Measurements from ENCODE around the gene CBFA2T2.

CBFA2T2 gene

DNA sequence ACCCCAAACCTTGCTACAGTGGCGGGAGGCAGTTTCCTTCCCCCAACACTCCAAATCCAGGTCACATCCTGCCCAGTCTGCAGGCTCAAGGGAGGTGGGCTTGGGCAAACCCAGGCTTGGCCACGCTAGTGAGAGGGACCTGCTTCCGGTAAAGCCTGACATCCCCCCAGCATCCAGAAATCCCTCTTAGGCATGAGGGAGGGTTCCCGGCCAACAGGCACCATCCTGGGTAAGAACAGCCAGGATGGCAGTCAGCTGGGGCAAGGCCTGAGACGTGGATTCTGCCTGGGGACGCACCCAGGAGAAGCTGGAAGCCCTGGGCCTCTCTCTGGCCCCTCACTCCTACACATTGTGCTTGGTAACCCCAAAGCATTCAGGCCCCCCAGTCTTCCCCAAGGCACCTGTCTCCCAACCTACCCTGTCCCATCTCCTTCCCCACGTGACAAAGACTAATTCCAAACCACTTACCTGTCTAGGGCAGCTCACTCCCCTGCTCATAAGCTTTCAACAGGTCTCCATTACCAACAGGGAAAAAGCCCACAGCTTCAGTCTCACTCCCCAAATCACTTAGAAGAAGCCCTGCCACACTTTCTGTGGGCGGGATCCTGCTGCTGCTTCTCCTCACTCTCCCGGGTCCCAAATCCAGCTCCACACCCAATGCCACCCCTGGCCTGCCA lies 174.3 kb downstream of the CBFA2T2 start:
- in situ Hi-C loops (cut with MboI; ENCODE audit: low sequenced_read_pairs) = no loop called here

DNA sequence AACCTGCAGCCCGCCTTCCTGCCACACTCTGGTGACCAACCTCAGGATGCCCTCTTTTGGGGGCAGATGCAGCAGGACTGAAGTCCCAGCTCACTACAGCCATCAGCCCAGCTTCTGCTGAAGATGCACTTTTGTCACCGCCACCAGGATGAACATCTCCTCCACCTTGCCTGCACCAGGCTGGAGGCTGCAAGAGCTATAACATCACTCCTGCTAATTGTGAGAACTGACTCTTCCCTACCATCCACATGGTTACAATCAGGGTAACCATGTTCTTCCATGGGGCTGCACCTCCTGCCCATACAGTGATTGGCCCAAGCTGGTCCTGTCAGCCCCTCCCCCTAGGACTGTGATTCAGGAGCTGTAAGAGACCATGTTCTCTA lies 174.9 kb downstream of the CBFA2T2 start:
- in situ Hi-C loops (cut with MboI; ENCODE audit: low sequenced_read_pairs) = no loop called here

DNA sequence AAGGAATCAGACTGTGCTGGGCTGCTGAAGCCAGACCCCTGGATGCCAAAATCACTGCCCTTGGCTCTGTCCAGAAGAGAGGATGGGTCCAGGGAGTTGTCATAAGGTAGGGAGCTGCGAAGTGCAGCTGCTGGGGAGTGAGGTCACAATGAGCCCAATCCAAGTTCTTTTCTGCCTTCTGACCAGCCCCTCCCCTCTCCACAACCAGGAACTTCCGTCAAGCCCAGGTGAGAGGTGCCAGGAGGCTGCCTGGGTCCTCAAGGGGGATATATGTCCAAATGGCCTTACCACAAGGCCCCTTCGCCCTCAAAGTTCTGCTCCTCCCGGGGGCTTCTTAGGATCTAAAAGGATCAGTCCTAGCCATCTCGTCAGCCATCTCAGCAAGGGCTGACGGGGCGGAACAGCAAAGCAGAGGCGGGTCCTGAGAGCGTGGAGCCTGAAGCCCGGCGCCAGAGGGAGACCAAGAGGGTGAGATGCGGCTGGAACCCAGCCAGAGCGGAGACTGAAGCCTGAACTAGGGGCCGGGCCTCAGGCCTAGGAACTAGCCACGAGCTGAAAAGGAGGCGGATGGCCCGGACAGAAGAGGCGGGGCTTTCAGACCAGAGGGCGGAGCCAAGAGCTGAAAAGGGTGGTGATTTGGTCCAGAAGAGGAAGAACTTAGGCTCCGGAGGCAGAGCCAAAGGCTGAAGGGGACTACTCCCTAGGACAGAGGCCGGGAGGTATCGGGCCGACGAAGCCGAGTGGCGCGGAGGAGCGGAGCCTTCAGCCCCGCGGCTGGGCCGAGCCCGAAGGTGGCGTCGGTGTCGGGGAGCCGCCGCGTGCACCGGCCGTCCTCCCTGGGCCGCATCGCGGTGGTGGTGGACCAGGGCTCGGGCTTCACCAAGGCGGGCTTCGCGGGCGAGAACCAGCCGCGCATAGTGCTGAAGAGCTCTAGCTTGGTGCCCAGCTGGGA lies 176.7 kb downstream of the CBFA2T2 start, which contains the start of gene ACTL10:
Gene ACTL10, plus strand, starts transcription at position 651 of the 952 bp plus-strand sequence. CDS start 555 bp downstream, outside the sequence.
- in situ Hi-C loops (cut with MboI; ENCODE audit: low sequenced_read_pairs) = no loop called here

DNA sequence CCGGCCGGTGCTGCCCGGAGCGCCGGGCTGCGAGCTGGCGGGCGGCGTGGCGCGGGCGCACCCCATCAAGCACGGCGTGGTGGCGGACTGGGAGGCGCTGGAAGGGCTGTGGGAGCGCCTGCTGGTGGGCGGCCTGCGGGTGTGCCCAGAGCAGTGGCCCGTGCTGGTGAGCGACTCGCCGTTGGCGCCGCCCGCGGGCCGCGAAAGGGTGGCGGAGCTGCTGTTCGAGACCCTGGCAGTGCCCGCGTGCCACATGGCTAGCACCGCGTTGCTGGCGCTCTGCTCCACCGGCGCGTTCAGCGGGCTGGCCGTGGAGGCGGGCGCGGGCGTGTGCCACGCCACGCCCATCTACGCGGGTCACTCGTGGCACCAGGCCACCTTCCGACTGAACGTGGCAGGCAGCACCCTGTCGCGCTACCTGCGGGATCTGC lies 177.4 kb downstream of the CBFA2T2 start:
- in situ Hi-C loops (cut with MboI; ENCODE audit: low sequenced_read_pairs) = no loop called here

DNA sequence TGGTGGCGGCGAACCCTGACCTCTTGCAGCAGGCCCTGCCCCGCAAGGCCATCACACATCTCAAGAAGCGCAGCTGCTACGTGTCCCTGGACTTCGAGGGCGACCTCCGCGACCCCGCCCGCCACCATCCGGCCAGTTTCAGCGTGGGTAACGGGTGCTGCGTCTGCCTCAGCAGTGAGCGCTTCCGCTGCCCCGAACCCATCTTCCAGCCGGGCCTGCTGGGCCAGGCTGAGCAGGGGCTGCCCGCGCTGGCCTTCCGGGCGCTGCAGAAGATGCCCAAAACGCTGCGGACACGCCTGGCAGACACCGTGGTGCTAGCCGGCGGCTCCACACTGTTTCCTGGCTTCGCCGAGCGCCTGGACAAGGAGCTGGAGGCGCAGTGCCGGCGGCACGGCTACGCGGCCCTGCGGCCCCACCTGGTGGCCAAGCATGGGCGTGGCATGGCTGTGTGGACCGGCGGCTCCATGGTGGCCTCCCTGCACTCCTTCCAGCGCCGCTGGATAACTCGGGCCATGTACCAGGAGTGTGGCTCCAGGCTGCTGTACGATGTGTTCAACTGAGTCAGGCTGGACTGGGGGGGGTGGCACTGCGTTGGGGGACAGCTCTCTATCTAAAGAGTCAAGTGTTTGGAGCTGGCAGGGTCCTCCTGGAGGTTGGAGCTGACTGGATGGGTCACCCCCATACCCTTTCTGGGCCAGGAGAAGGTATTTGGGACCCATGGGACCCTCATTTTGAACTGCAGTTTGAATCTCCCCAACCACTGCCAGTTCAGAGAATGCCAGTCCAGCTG lies 178.0 kb downstream of the CBFA2T2 start:
- in situ Hi-C loops (cut with MboI; ENCODE audit: low sequenced_read_pairs) = no loop called here

DNA sequence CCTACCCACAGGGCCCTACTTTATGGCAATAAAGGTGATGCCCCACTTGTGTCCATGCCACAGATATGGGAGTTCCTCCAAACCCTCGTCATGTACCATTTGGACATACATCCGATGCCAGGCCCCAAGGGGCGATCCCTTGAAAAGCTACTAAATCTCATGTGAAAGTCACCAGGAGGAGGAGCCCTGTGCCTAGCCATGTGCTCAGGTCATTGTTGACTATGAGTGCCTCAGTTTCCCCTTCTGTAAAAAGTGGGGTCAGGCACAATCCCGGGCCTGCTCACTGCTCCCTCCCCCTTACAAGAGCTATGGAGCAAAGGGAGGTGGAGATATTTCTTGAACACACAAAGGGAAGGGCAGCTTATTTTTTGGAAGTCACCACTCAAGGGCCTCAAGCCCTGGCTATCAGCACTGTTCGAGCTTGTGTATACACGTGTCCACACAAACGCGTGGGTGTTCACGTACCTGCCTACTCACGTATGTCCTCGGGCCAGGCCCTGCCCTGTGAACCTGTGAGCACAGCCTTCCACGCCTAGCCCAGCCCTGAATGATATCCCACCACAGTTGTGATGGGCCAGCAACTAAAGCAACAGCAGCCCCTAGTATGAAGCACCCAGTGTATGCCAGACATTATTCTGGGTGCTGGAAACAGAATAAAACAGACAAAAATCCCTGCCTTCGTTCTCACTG lies 178.7 kb downstream of the CBFA2T2 start:
- in situ Hi-C loops (cut with MboI; ENCODE audit: low sequenced_read_pairs) = no loop called here

DNA sequence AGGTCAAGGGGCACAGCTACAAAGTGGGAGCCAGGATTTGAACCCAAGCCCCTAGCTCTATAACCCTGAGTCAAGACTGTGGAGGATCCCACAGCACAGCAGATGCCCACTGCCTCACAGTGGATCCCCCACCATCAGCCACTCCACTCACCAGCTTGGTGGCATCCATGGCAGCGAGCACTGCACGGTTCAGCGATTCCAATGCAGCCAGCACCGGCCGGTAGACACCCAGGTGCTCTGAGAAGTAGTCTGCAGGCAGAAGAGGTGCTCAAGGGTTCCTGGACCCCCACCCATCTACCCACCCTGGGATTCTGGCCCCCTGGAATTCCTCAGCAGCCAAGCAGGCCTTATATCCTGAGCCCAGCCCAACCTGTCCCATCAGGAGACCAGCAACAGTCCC lies 179.3 kb downstream of the CBFA2T2 start:
- in situ Hi-C loops (cut with MboI; ENCODE audit: low sequenced_read_pairs) = no loop called here

DNA sequence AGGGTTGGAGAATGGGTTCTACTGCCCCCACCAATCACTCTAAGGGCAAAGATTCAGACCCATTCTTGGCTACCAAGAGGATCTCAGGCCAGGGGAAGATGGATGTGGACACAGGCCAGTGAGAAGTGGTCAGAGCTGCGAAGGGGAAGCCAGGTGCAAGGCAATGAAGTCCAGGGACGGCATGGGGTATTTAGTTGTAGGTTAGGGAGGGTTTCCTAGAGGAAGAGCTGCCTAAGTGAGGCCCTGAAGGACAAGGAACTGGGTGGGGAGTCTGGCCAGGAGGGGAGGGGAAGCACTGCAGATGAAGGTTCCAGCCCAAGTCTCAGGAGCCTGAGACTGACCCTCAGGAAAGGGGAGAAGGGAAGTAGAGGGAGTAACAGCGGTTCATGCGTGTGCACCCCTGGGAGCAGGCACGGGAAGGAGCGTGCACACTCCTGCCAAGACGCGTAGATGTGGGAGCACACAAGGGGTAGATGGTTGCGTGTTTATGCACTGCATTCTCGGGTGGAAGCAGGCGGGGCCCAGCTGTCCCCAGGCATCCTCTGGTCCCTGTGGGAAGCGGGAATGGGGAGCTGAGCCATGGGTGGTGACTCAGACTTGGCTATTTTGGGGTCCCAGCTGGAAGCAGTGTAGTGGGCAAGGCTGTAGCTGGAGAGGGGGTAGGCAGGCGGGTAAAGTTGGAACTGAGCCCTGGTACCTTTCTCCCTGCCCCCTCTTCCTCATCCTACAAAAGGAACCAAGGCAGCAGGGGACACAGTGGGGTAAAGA lies 180.2 kb downstream of the CBFA2T2 start:
- in situ Hi-C loops (cut with MboI; ENCODE audit: low sequenced_read_pairs) = no loop called here

DNA sequence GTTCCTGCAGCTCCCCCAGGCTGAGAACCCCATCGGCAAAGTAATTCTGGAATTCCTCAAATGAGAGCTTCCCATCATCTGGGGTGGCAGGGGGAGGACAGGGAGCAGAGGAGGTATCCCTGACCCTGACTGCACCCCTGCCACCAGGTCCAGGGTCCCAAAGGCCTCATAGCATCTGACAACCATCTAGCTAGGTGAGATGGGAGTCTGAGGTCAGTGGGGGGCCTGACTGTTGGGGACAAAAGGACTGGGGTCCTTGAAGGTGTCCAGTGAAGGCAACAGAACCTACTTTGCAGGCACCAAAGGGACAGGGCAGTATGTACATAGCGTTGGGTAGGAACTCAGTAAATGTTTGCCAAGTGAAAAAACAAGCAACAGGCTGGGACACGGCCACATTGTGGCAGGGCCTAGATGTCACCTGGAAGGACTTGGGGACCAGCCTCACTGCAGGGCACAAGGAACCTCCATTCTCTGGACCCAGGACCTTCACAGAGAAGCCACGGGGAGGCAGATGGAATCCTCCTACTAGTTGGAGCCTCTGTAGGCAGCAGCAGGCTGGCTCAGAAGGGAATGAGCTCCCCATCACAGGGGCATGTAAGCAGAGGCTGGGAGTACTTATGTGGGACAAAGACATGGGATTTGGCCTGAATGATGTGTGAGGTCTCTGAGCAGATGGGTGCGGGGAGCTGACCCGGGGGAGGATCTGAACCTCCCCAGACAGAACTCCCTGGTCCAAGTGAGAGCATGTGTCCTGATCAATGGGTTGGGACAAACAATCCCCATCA lies 181.0 kb downstream of the CBFA2T2 start:
- in situ Hi-C loops (cut with MboI; ENCODE audit: low sequenced_read_pairs) = no loop called here

DNA sequence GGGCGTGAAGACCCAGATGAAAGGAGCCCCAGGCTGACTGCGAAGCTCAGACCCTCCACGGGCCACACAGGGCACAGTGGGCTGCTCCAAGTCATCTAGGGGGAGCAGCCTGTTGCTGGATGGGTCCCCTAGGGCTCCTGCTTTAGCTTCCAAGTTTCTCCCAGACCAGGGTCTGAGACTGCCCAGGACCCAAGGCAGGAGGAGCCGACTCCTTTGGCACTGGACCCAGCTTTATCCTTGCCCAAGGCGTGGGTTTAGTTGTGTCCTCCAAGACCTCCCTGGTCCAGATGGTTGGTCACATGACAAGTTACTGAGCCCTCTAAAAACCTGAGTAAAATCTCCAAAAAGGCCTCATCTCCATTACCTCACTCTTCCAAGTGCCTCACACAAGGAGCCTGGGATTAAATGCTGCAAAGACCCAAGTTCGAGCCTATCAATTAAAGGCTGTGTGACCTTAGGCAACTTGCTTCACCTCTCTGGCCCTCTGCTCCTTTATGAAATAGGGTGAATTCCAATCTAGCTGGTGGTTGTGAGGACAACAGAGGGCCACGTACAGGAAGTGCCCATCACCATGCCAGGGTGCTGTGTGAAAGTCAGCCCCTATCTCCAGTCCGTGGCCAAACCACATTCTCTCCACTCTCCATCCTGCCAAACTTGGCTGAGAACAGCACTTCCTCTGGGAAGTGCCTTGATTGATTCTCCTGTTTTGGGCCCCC lies 181.8 kb downstream of the CBFA2T2 start:
- in situ Hi-C loops (cut with MboI; ENCODE audit: low sequenced_read_pairs) = no loop called here

DNA sequence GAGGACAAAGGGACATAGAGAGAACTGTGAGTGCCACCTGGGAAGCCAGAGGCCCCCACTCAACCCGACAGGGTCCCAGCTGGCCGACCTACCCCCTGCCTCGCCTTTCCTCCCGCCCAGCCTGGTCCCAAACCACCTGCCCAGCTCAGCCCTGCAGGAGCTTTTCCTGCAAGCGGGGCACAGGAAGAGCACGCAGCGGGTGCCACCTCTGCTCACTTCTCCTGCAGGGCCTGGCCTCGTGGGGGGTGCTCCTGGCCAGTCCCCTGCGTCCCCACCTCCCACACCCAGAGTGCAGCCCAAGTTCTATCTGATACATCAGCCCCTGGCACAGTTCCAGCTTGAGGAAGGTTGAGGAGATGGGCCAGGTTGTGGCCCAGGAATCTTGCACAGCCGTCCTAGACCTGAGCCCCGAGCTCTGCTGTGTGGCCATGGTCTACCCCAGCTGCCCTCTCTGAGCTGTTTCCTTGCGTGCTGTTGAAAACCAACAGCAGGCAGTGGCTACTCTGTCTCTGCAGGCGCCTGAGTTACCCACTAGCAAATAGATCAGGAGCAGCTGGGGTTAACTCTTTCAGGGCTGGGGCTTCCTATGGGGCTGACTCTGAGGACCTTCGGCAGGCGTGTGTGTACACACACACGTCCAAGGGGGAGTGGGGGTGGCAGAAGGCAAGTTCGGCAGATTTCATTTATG lies 182.7 kb downstream of the CBFA2T2 start:
- in situ Hi-C loops (cut with MboI; ENCODE audit: low sequenced_read_pairs) = no loop called here

DNA sequence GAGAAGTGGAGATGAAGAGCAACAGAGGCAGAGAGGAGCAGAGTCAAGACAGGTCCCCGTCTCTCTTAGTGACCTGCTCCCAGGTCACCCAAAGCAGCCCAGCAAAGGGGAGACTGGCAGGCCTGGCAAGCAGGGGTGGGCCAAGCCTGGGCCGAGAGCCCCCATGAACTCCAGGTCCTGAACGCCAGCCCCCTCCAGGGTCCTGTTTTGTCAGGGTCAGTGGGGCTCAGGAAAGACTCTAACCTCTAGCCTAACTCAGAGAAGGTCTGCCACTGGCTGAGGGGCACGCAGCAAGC lies 183.2 kb downstream of the CBFA2T2 start:
- in situ Hi-C loops (cut with MboI; ENCODE audit: low sequenced_read_pairs) = no loop called here

DNA sequence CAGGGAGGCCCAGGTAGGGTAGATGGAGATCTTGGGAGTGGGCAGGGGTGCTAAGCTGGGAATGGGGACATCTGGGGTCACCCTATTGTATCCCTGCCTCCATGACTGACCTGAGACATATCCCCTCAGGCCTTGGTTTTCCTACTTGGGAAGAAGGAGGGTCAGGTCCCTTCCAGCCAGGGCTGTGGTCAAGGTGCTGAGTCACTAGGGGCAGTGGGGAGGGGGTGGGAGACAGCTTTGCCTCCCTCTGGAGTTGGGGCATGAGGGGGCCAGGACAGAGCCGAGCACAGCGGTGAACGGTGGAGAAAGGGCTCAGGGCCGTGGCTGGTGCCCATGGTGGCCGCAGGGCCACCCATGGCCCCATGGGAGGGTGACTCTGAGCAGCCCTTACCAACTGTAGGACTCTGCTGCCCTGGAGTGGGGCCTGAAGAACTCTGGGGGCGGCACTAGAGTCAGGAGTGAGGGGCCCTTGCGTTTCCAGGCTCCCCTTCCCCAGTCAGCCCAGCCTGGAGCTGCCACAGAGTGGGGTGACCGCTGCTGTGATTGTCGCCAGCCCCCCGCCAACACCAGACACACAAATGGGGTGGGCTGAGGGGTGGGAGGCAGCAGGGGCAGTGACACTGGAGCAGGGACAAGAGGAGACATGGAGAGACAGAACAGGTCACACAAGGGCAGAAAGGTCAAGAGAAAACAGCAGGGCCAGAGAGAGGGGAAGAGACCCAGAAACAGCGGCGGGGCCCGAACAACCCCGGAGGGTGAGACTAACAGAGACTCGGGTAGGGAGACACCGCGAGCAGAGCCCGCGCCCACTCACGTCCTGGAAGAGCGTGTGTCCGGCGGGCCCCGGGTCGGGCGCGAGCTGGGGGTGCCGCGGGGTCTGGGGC lies 183.8 kb downstream of the CBFA2T2 start:
- in situ Hi-C loops (cut with MboI; ENCODE audit: low sequenced_read_pairs) = no loop called here

DNA sequence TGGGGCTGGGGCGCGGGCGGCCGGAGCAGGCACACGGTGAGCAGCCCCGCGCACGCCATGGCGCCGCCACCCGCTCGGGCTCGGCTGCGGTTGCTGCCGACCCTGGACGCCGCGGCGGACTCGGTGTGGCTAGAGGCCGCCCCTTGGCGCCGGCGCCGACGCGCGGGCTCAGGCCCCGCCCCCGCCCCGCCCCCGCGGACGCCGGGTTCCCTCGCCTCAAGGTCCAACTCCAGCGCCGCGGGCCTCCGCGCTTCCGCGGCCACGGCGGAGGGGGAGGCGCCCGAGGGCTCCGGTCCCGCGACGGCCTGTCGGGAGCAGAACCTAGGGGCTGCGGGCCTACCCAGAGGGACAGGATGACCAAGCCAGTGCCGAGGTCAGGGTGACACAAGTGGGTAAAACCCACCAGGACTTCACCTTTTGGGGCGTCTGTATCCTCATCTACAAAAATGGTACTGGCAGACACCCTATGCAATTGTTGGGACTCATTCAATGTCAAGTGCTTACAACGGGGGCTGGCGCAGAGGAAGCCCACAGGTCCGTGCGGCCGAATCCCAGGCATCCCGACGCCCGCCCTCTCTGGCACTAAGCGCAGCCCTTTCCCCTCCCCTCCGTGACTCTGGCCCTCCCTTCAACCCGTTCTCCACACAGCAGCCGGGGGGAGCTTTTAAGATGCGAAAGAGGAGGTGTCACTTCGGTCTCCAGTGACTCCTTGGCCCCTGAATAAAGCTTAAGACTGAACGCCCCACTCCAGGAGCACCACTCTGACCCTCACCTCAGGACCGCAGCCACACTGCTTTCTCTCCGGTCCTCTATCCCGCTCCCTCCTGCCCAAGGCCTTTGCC lies 184.6 kb downstream of the CBFA2T2 start, which contains the start of gene NECAB3:
Gene NECAB3, minus strand, starts transcription at position 135 of the 842 bp plus-strand sequence. Its CDS starts 76 bp downstream, at position 59.
- in situ Hi-C loops (cut with MboI; ENCODE audit: low sequenced_read_pairs) = no loop called here

DNA sequence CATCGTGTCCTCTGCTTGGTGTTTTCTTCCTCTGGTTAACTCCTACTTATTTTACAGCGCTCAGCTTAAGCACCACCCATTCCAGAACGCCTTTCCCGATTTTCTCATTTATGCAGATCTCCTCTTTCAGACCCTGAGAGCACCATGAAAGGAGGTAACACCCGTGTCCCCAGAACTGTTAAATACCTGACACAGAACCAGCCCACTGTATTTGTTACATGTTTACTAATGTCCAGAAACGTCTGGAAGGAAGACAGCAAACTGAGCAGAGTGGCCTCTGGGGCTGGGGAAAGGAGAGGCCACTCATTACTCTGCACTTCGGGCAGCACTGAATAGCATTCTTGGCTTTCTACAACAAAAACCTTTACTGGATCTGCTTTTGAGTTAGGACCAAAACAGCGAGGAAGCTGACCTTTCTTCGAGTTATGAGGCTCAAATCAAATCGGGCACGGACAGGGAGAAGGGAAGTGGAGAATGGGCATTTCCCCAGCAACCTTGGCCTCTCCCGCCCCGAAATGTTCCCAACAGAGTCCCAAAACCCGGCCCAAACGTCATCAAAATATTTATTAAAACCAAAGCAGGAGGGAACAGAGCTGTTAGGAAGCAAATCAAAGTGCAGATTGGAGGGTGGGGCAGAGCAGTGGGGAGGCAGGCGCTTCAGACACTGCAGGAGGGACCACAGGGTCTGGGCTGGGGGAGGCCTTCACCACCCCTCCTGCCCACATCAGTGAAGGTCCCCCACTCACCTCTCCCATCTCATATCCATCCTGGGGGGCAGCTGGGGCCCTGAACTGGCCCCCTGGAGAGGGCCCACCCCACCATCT lies 185.5 kb downstream of the CBFA2T2 start:
- in situ Hi-C loops (cut with MboI; ENCODE audit: low sequenced_read_pairs) = no loop called here
